Gastrocnemius medialis (tissue), 4 donors: ENCODE results near the gene SMURF2. TPM values are rescaled to one million over a fixed set of nuclear protein-coding genes. Genes with fewer than 3 reads are reported as not detected.
"Not testable (repeated sequence)": the region's sequence is repeated elsewhere in the genome, so short reads cannot be mapped to it uniquely, and the experiment has no call there.

Experiments
- ATAC-seq, 2 donors: fragments of 150-250 bp; one replicate each; pipeline ENCODE4 v1.9.1; 2016
- DNase-seq, 2 donors: peaks; one replicate each; pipeline ENCODE4 v3.0.0-alpha.2; 2019
- H3K27ac ChIP-seq, 4 donors: fragments of 200-600 bp; sonication (generic); 1 replicate in 1 of 4; 2 replicates in 3 of 4; pipeline ENCODE4 v1.5.1; 2016 to 2018; ENCODE audit warnings: mild to moderate bottlenecking in 2 of 4, moderate library complexity in 1 of 4
- H3K27me3 ChIP-seq, 3 donors: fragments of 200-600 bp; sonication (generic) in 2 of 3; 1 replicate in 1 of 3; 2 replicates in 2 of 3; pipeline versions ENCODE4 v1.5.1 to v1.6.0; 2016 to 2019; ENCODE audit warnings: mild to moderate bottlenecking in 1 of 3, moderate library complexity in 1 of 3
- H3K36me3 ChIP-seq, 2 donors: fragments of 200-600 bp; sonication (generic) in 1 of 2; one replicate each; pipeline ENCODE4 v1.5.1; 2017 to 2018
- H3K4me1 ChIP-seq, 2 donors: fragments of 200-600 bp; sonication (generic) in 1 of 2; one replicate each; pipeline ENCODE4 v1.5.1; 2016 to 2017; ENCODE audit warnings: mild to moderate bottlenecking in 2 of 2
- H3K4me3 ChIP-seq, 4 donors: fragments of 200-600 bp; sonication (generic) in 3 of 4; 1 replicate in 1 of 4; 2 replicates in 3 of 4; pipeline ENCODE4 v1.5.1; 2016 to 2019; ENCODE audit warnings: mild to moderate bottlenecking in 2 of 4
- H3K9me3 ChIP-seq, 3 donors: fragments of 200-600 bp; sonication (generic) in 2 of 3; 1 replicate in 1 of 3; 2 replicates in 2 of 3; pipeline ENCODE4 v1.5.1; 2016 to 2019
- POLR2A ChIP-seq, 2 donors: fragments of 450-650 bp; IDR thresholded peaks; one replicate each; pipeline ENCODE4 v1.6.1; 2017; ENCODE audit warnings: antibody characterized with exemption in 2 of 2, mild to moderate bottlenecking in 2 of 2, moderate library complexity in 2 of 2
- in situ Hi-C, 4 donors: fragments of 200-750 bp; cut with MboI; loops; one replicate each; pipeline versions ENCODE4 v1.15.0 to v1.8.0; 2017; ENCODE audit warnings: low sequenced_read_pairs in 4 of 4
- intact Hi-C: fragments of 100-400 bp; cut with DNase I; formaldehyde crosslinking; loops from one replicate; pipeline ENCODE4 v1.15.1; 2023; ENCODE audit warnings: low total_unique reads
- total RNA-seq, 4 donors: library from RNA; depleted of rRNA; stranded (reverse); fragments of >200 nt; gene quantifications; one replicate each; pipeline versions ENCODE4 v1.1.0 to v1.2.3, GENCODE V29; 2016
- TF ChIP-seq, protein P1 (sequence below), 5 experiments: fragments of 450-650 bp in 3 of 5; fragments of 200-600 bp in 2 of 5; sonication (generic) in 2 of 5; IDR thresholded peaks in 4 of 5; conservative IDR thresholded peaks in 1 of 5; 1 replicate in 4 of 5; 2 replicates in 1 of 5; pipeline ENCODE4 v1.5.1; 2016 to 2019; ENCODE audit warnings: antibody characterized with exemption in 5 of 5, mild to moderate bottlenecking in 3 of 5, moderate library complexity in 3 of 5

The SMURF2 gene
- total RNA-seq, 4 donors from 2014 or later = 8.9 to 15.3 (median 11.4) TPM

DNA sequence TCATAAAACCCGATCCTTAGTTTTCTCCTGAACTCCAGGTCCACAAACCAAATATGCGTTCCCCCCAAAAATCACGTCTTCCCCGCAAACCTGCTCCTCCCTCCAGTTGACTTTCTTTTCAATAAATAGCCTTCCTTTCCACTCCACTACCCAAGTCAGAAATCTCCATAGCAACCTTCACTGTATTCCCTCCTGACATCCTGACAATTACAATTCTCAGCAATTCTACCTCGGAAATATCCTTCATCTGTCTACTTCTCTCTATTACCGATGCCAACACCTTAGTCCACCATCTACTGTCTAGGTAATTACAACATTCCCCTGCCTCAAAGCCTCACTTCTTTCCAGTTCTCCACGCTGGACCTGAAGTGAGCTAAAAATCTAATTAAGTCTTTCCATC, 50.7 kb downstream of the SMURF2 start:
- no peaks in the 10 kb centered on the region for H3K9me3 ChIP-seq
- H3K27ac ChIP-seq = no peak overlapping the region
- in situ Hi-C loops (no loop called here), intact Hi-C loops (no loop called here)
- no peaks in the 10 kb centered on the region for H3K27me3 ChIP-seq
- TF ChIP-seq, protein P1, sequence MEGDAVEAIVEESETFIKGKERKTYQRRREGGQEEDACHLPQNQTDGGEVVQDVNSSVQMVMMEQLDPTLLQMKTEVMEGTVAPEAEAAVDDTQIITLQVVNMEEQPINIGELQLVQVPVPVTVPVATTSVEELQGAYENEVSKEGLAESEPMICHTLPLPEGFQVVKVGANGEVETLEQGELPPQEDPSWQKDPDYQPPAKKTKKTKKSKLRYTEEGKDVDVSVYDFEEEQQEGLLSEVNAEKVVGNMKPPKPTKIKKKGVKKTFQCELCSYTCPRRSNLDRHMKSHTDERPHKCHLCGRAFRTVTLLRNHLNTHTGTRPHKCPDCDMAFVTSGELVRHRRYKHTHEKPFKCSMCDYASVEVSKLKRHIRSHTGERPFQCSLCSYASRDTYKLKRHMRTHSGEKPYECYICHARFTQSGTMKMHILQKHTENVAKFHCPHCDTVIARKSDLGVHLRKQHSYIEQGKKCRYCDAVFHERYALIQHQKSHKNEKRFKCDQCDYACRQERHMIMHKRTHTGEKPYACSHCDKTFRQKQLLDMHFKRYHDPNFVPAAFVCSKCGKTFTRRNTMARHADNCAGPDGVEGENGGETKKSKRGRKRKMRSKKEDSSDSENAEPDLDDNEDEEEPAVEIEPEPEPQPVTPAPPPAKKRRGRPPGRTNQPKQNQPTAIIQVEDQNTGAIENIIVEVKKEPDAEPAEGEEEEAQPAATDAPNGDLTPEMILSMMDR (IDR thresholded peaks at IDR 0.05 in 4 of 5, conservative IDR thresholded peaks at IDR 0.05 in 1 of 5) = no peak
- no peak for TF ChIP-seq POLR2A (IDR thresholded peaks at IDR 0.05)
- H3K4me1 ChIP-seq = peaks cover 10 to 17% of the 10 kb centered on the region in 2 donors
- DNase-seq (no peak), ATAC-seq (no peak)
- H3K4me3 ChIP-seq = no peak overlapping the region
- H3K36me3 ChIP-seq = no peaks in the 10 kb centered on the region

DNA sequence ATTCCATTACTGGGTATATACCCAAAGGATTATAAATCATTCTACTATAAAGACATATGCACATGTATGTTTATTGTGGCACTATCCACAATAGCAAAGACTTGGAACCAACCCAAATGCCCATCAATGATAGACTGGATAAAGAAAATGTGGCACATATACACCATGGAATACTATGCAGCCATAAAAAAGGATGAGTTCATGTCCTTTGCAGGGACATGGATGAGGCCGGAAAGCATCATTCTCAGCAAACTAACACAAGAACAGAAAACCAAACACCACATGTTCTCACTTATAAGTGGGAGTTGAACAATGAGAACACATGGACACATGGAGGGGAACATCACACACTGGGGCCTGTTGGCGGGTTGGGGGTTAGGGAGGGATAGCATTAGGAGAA, 51.9 kb downstream of the SMURF2 start:
- H3K4me3 ChIP-seq, H3K36me3 ChIP-seq, H3K9me3 ChIP-seq, H3K27ac ChIP-seq, DNase-seq, intact Hi-C loops, H3K27me3 ChIP-seq, in situ Hi-C loops, ATAC-seq: not testable (repeated sequence)
- peaks cover 9 to 17% of the 10 kb centered on the region in 2 donors for H3K4me1 ChIP-seq

DNA sequence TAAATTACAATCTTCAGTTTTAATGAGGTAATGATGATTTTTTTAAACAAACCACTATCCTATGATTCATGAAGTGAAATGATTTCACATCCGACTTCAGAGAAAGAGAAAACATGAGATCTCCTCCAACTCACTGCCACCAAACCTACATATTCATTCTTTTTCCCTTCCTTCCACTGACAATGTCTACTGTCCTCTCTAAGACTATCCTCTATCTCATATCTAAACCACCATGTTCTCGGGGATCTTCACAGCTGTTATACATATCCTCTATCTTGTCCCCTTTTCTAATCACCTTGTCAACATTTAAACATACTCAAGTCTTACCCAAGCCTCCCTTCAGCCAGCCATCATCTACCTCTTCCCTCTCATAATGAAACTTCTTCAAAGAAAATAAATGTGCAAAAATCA, 53.5 kb downstream of the SMURF2 start:
- in situ Hi-C loops (no loop called here), intact Hi-C loops (no loop called here)
- TF ChIP-seq POLR2A (IDR thresholded peaks at IDR 0.05) = no peak
- TF ChIP-seq, protein P1 (IDR thresholded peaks at IDR 0.05 in 4 of 5, conservative IDR thresholded peaks at IDR 0.05 in 1 of 5) = no peak
- no peak overlapping the region for H3K4me3 ChIP-seq
- no peaks in the 10 kb centered on the region for H3K36me3 ChIP-seq
- ATAC-seq (no peak), DNase-seq (no peak)
- no peaks in the 10 kb centered on the region for H3K9me3 ChIP-seq
- no peak overlapping the region for H3K27ac ChIP-seq
- no peaks in the 10 kb centered on the region for H3K27me3 ChIP-seq
- H3K4me1 ChIP-seq = peaks cover 0 to 5% of the 10 kb centered on the region in 2 donors

DNA sequence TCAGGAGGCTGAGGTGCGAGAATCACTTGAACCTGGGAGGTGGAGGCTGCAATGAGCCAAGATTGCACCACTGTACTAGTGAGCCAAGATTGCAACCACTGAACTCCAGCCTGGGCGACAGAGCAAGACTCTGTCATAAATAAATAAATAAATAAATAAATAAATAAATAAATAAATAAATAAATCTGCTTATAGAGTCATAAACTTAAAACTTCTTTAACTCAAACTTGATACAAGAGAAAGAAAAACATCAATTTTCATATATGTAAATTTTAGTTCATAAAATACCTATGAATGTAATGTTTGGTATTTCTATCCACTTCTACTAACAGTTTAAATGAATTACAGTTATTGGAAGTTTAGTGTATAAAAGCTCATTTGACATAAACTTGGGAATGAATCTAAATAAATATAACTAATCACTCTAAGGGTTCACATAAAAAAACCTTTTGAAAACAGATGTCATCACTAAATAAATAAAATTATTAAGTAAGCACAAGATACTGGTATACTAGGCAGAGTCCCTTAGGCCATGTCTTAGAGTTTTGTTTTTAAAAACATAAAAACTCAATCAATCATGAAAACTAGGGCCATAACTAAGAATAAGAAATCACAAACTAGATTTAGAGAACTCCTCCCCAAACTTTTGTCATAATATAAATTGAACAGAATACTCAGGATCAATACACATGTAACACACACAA, 54.1 kb downstream of the SMURF2 start:
- H3K4me3 ChIP-seq = no peak overlapping the region
- H3K36me3 ChIP-seq = no peaks in the 10 kb centered on the region
- intact Hi-C loops (no loop called here), in situ Hi-C loops (no loop called here)
- TF ChIP-seq, protein P1 (IDR thresholded peaks at IDR 0.05 in 4 of 5, conservative IDR thresholded peaks at IDR 0.05 in 1 of 5) = no peak
- no peak for TF ChIP-seq POLR2A (IDR thresholded peaks at IDR 0.05)
- DNase-seq = no peak
- peaks cover 0 to 4% of the 10 kb centered on the region in 2 donors for H3K4me1 ChIP-seq
- ATAC-seq = no peak
- no peak overlapping the region for H3K27ac ChIP-seq
- no peaks in the 10 kb centered on the region for H3K27me3 ChIP-seq
- no peaks in the 10 kb centered on the region for H3K9me3 ChIP-seq

DNA sequence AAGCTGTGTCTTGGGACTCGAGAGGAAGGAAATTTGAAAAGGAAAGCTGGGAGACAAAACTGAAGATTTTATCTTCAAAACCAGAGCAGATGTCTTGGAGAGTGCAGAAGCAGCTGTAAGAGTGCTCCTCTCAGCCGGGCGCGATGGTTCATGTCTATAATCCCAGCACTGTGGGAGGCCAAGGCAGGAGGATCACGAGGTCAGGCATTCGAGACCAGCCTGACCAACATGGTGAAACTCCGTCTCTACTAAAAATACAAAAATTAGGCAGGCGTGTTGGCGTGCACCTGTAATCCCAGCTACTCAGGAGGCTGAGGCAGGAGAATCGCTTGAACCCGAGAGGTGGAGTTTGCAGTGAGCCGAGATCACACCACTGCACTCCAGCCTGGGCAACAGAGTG, 57.6 kb downstream of the SMURF2 start:
- H3K4me1 ChIP-seq, H3K4me3 ChIP-seq, ATAC-seq, H3K27ac ChIP-seq, intact Hi-C loops, in situ Hi-C loops, DNase-seq, H3K9me3 ChIP-seq, H3K36me3 ChIP-seq, H3K27me3 ChIP-seq: not testable (repeated sequence)

DNA sequence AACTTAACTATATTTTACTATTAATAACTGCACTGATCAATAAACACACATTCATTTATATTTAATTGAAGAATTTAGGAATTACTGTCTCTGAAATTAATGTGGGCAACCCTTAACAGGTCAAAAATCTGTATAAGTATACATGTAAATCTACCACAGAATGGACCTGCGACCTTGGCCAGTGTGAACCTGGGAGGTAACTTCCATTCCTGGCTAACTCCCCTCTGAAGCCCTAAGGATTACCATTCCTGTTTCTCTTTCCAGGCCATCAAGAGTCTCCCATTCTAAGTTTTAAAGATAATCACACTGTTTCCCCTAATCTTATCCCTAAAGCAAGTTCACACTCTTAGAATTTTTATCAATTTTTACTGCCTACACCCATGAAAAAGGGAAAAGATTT, 58.1 kb downstream of the SMURF2 start:
- intact Hi-C loops = no loop called here
- DNase-seq = no peak
- in situ Hi-C loops = no loop called here
- no peak for ATAC-seq
- Histone ChIP-seq H3K36me3 (no peaks in the 10 kb centered on the region), H3K4me1 (peaks cover 0 to 2% of the 10 kb centered on the region in 2 donors), H3K9me3 (no peaks in the 10 kb centered on the region), H3K27ac (no peak overlapping the region), H3K4me3 (no peak overlapping the region), H3K27me3 (no peaks in the 10 kb centered on the region)
- TF ChIP-seq POLR2A (IDR thresholded peaks at IDR 0.05) = no peak
- TF ChIP-seq, protein P1 (IDR thresholded peaks at IDR 0.05 in 4 of 5, conservative IDR thresholded peaks at IDR 0.05 in 1 of 5) = no peak
